AG04450 (cell line): Measurements from ENCODE around the gene HCN2. TPM values are rescaled to one million over a fixed set of nuclear protein-coding genes. Genes with fewer than 3 reads are reported as not detected.

Source experiments
- CTCF ChIA-PET: fragments of 300-600, 350-600 bp; formaldehyde crosslinking; extraction: SDS; loops from one replicate; lab custom pipeline; 2022; ENCODE audit warnings: antibody characterized with exemption, inconsistent platforms; lab: Charles Lee
- POLR2A ChIA-PET: fragments of 350-600 bp; formaldehyde crosslinking; extraction: SDS; loops from one replicate; lab custom pipeline; 2021; ENCODE audit warnings: antibody characterized with exemption, inconsistent platforms; lab: Yijun Ruan, JAX
- DNase-seq: peaks from one replicate; pipeline ENCODE4 v3.0.0-alpha.2; 2011; ENCODE audit warnings: low read depth, low spot score
- H3K27ac ChIP-seq: one replicate; pipeline ENCODE4 v1.5.1; 2012; ENCODE audit warnings: low read depth, low read length, control low read depth
- H3K27me3 ChIP-seq: one replicate; pipeline ENCODE4 v1.6.0; 2012; ENCODE audit warnings: low read length; ENCODE audit not compliant: control insufficient read depth, insufficient read depth
- H3K4me3 ChIP-seq: 2 replicates; pipeline ENCODE4 v1.5.1; 2011; ENCODE audit warnings: mild to moderate bottlenecking, low read depth, low read length, control low read depth
- H3K9me3 ChIP-seq: 2 replicates; pipeline ENCODE4 v1.5.1; 2012; ENCODE audit warnings: low read length; ENCODE audit not compliant: control insufficient read depth, insufficient read depth
- polyA plus RNA-seq: library from polyadenylated mRNA; depleted of rRNA; stranded (reverse); fragments of >200 nt; gene quantifications from 2 replicates; pipeline ENCODE4 v1.2.3, GENCODE V29; 2011
- TF ChIP-seq, protein P1 (sequence below): IDR thresholded peaks from 2 replicates; pipeline ENCODE4 v1.5.1; 2011; ENCODE audit warnings: low read depth, low read length, control low read depth, inconsistent platforms

The HCN2 gene
- polyA plus RNA-seq, 1 experiment = 0.33 TPM

DNA sequence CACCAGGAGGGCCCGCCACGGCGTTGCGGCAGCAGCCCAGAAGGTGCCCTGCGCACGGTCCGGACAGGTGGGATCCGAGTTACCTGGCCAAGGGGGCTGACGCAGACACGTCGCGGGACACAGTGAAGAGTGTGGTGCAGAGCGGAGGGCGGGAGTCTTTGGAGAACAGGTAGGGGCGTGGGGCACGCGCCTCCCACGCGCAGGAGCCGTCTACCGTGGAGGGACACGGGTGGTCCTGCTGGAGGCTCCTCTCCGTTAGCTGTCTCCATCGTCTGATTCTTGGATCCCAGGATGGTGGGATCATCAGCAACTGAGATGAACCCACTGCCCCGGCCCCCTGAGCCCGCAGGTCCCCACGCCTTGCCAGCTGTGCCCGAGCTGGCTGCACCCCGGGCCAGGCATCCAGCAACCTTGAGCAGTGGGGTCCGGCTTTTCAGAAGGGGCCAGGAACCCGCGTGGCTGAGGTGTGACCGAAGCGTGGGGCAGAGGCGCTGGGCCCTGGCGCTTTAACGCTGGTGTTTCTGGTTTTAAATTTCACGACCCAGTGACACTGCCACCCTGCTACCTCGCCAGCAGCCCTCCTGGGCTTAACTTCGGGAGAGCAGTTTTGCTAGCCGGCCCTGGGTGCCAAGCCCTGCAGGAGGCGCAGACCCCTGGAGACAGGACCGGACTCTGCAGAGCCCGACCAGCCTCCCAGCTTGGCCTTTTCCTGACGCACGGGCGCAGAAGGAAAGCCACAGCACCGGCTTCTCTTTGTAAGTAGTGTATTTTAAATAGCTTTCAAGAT lies 57.3 kb downstream of the HCN2 start:
- TF ChIP-seq, protein P1, sequence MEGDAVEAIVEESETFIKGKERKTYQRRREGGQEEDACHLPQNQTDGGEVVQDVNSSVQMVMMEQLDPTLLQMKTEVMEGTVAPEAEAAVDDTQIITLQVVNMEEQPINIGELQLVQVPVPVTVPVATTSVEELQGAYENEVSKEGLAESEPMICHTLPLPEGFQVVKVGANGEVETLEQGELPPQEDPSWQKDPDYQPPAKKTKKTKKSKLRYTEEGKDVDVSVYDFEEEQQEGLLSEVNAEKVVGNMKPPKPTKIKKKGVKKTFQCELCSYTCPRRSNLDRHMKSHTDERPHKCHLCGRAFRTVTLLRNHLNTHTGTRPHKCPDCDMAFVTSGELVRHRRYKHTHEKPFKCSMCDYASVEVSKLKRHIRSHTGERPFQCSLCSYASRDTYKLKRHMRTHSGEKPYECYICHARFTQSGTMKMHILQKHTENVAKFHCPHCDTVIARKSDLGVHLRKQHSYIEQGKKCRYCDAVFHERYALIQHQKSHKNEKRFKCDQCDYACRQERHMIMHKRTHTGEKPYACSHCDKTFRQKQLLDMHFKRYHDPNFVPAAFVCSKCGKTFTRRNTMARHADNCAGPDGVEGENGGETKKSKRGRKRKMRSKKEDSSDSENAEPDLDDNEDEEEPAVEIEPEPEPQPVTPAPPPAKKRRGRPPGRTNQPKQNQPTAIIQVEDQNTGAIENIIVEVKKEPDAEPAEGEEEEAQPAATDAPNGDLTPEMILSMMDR = no peak
- ChIA-PET POLR2A (interaction anchor here (0.6 kb wide), 1 partner anchor 13 kb away, joined by 4 read pairs; the partner anchor contains the start of gene POLRMT), CTCF (no interaction called here)
- H3K9me3 ChIP-seq = peaks cover 4% of the 10 kb centered on the region; the same call in 1 of the 2 replicates
- H3K4me3 ChIP-seq = no peak overlapping the region
- no peak for DNase-seq
- no peak overlapping the region for H3K27ac ChIP-seq
- no peaks in the 10 kb centered on the region for H3K27me3 ChIP-seq

DNA sequence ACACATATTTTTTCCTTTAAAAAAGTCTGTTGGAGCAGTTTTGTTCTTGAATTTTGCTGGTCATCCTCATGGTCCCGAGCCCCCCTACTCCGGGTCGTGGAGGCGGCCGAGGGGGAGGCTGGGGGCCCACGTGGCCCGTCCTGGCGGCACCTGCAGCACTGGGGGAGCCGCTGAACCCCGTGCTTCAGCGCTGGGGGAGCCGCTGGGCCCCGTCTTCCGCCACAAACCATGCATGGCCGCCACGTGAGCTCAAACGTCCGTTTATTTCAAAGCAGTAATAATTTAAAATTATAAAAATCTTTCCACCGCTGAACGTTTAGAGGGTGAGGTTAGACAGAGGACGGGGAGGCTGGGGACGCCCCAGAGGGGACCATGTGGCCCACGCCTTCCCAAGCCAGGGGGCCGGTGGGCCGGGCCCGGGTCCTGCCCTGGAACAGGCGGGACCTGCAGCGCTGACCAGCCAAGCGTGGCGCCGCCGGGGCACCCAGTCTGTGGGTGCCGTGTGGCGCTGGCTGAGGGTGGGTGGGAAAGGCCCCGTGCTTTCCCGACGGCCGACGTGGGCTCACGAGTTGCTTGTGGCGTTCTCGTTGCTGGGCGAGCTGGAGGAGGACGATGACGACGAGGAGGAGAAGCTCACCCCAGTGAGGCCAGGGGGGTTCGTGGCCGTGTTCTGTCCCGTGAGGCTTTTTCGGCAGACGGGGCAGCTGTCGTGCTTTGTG lies 58.0 kb downstream of the HCN2 start:
- DNase-seq = no peak
- ChIA-PET POLR2A (interaction anchor here (0.6 kb wide), 1 partner anchor 14 kb away, joined by 4 read pairs; the partner anchor contains the start of gene POLRMT), CTCF (no interaction called here)
- TF ChIP-seq, protein P1 = no peak
- Histone ChIP-seq H3K27me3 (no peaks in the 10 kb centered on the region), H3K4me3 (no peak overlapping the region), H3K9me3 (peaks cover 4% of the 10 kb centered on the region; the same call in 1 of the 2 replicates), H3K27ac (no peak overlapping the region)

DNA sequence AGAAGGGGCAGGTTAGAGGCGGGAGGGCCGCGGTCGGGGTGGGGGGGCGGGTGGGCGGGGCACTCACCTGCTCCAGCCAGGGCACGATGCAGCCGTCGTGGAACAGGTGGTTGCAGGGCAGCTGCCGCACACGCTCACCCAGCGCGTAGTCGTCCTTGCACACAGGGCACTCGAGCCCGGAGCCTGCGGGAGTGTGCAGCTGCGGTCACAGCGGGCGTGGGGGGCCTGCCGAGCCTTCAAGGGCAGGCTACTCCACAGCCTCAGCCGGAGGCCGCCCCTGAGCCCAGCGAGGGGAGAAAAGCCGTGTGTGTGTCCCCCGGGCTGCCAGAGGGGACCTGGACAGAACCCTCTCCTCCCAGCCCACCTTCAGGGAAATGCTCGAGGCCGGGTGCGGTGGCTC lies 58.6 kb downstream of the HCN2 start:
- TF ChIP-seq, protein P1 = no peak
- H3K4me3 ChIP-seq = no peak overlapping the region
- no peak for DNase-seq
- ChIA-PET POLR2A (no interaction called here), CTCF (no interaction called here)
- H3K27ac ChIP-seq = no peak overlapping the region
- H3K27me3 ChIP-seq = no peaks in the 10 kb centered on the region
- peaks cover 4% of the 10 kb centered on the region; the same call in 1 of the 2 replicates for H3K9me3 ChIP-seq

DNA sequence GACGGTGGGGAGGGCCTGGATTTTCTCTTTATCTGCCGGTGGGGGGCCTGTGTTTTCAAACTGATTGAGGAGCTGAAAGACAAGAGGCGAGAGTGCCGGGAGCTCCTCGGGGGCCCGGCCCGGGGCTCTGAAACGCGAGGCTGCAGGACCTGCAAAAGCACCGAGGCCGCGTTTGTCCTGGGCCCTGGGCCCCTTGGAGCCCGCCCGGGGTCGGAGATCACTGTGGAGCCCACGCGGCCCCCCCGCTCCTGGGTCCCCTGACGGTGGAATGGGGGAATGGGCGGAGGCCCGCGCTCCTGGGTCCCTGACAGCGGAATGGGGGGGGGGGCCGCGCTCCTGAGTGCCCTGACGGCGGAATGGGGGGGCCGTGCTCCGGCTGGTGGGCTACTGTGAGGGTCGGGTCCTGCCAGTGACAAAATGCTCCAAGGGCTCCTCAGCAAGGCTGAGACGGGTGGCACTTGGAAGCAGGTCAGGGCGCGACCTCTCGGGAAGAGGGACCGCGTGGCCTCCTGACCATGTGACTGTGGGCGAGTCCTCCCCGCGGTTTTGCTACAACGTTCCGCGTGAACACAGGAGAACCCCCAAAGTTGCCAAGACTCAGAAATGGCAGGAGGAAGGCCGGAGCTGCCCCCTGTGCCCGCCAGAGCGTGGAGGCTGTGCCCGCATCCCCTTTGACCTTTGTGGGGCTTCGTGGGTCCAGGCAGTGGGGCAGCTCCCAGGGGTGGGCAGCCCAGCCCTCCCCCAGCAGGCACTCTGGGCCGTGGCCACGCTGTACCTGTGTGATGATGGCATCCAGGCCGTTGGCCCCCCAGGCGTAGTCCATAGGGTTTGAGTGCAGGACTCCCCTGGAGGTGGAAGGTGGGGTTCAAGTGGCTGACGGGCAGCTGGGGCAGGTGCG lies 59.5 kb downstream of the HCN2 start:
- TF ChIP-seq, protein P1 = no peak
- no peak overlapping the region for H3K4me3 ChIP-seq
- no peaks in the 10 kb centered on the region for H3K27me3 ChIP-seq
- DNase-seq = no peak
- H3K9me3 ChIP-seq = peaks cover 4% of the 10 kb centered on the region; the same call in 1 of the 2 replicates
- H3K27ac ChIP-seq = no peak overlapping the region
- ChIA-PET POLR2A (no interaction called here), CTCF (no interaction called here)
